Measurements from ENCODE around the gene SLC66A1.

The SLC66A1 gene

GRCh38 chr1:19344372-19344810 is 32.3 kb downstream of the SLC66A1 start:
- TF ChIP-seq FOXP2 (optimal IDR thresholded peaks at IDR 0.05; ENCODE audit: borderline replicate concordance, extremely low read depth, extremely low read length, insufficient read depth) (no peak), REST (IDR thresholded peaks at IDR 0.05; ENCODE audit: insufficient read depth in 1 of 2, low read depth in 2 of 2, low read length in 2 of 2) (no peak), TAF1 (IDR thresholded peaks at IDR 0.05; ENCODE audit: borderline replicate concordance, insufficient read depth, low read length) (no peak), POLR2AphosphoS5 (IDR thresholded peaks at IDR 0.05; ENCODE audit: low read depth, low read length) (no peak), SIN3A (IDR thresholded peaks at IDR 0.05; ENCODE audit: borderline replicate concordance, insufficient read depth, low read length) (no peak)

- TF ChIP-seq REST (IDR thresholded peaks at IDR 0.05; ENCODE audit: insufficient read depth in 1 of 2, low read depth in 2 of 2, low read length in 2 of 2) (no peak), FOXP2 (optimal IDR thresholded peaks at IDR 0.05; ENCODE audit: borderline replicate concordance, extremely low read depth, extremely low read length, insufficient read depth) (no peak), POLR2AphosphoS5 (IDR thresholded peaks at IDR 0.05; ENCODE audit: low read depth, low read length) (no peak), TAF1 (IDR thresholded peaks at IDR 0.05; ENCODE audit: borderline replicate concordance, insufficient read depth, low read length) (no peak), SIN3A (IDR thresholded peaks at IDR 0.05; ENCODE audit: borderline replicate concordance, insufficient read depth, low read length) (no peak)
These were observed 32.7 kb downstream of the SLC66A1 start for GRCh38 chr1:19344831-19345230.

DNA sequence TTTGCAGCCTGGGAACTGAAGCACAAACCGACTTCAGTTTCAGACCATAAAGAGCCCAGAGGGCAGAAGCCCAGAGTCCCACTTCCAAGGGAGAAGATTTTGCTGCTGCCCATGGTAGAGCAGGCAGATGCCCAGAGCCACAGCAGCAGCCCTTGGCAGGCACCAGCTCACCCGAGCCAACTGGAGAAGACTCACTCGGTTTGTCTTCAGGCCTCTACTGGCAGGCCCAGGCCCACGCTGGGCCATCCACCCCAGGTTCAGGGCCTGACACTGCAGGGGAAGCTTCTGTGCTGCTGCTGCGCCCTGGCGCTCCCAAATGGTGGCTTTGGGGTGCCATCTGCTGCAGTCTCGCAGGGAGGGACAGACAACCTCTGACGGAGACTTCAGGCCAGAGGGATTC is 33.3 kb downstream of the SLC66A1 start:
- TF ChIP-seq SIN3A (IDR thresholded peaks at IDR 0.05; ENCODE audit: borderline replicate concordance, insufficient read depth, low read length) = no peak
- no peak for TF ChIP-seq FOXP2 (optimal IDR thresholded peaks at IDR 0.05; ENCODE audit: borderline replicate concordance, extremely low read depth, extremely low read length, insufficient read depth)
- no peak for TF ChIP-seq POLR2AphosphoS5 (IDR thresholded peaks at IDR 0.05; ENCODE audit: low read depth, low read length)
- TF ChIP-seq TAF1 (IDR thresholded peaks at IDR 0.05; ENCODE audit: borderline replicate concordance, insufficient read depth, low read length) = no peak
- no peak for TF ChIP-seq REST (IDR thresholded peaks at IDR 0.05; ENCODE audit: insufficient read depth in 1 of 2, low read depth in 2 of 2, low read length in 2 of 2)

- no peak for TF ChIP-seq SIN3A (IDR thresholded peaks at IDR 0.05; ENCODE audit: borderline replicate concordance, insufficient read depth, low read length)
These were observed 33.9 kb downstream of the SLC66A1 start for GRCh38 chr1:19346026-19346425.

GRCh38 chr1:19347533-19348172 is 35.5 kb downstream of the SLC66A1 start:
- TF ChIP-seq FOXP2 (optimal IDR thresholded peaks at IDR 0.05; ENCODE audit: borderline replicate concordance, extremely low read depth, extremely low read length, insufficient read depth) = no peak
- no peak for TF ChIP-seq REST (IDR thresholded peaks at IDR 0.05; ENCODE audit: insufficient read depth in 1 of 2, low read depth in 2 of 2, low read length in 2 of 2)
- no peak for TF ChIP-seq TAF1 (IDR thresholded peaks at IDR 0.05; ENCODE audit: borderline replicate concordance, insufficient read depth, low read length)
- TF ChIP-seq POLR2AphosphoS5 (IDR thresholded peaks at IDR 0.05; ENCODE audit: low read depth, low read length) = no peak
- TF ChIP-seq SIN3A (IDR thresholded peaks at IDR 0.05; ENCODE audit: borderline replicate concordance, insufficient read depth, low read length) = no peak
